HG02678 (cell line): ENCODE data around the gene FOXI1.
"Not testable (repeated sequence)": the region's sequence is repeated elsewhere in the genome, so short reads cannot be mapped to it uniquely, and the experiment has no call there.

Experiments
- ATAC-seq: cut with Tn5 transposase; IDR thresholded peaks from one replicate; pipeline ENCODE4 v1.9.1; 2021; ENCODE audit warnings: mild to moderate bottlenecking, moderate library complexity; ENCODE audit not compliant: unreplicated experiment

Gene FOXI1

GRCh38 chr5:170121321-170121720 is 15.6 kb downstream of the FOXI1 start:
- no peak for ATAC-seq

- ATAC-seq: no peak
Observed at GRCh38 chr5:170126061-170126460, 20.4 kb downstream of the FOXI1 start.

- no peak for ATAC-seq
Observed at GRCh38 chr5:170126626-170127025, 20.9 kb downstream of the FOXI1 start.

- no peak for ATAC-seq
Observed at GRCh38 chr5:170131235-170131634, 25.5 kb downstream of the FOXI1 start.

- no peak for ATAC-seq
Observed at GRCh38 chr5:170132269-170132975, 26.7 kb downstream of the FOXI1 start.

GRCh38 chr5:170132976-170133448 is 27.3 kb downstream of the FOXI1 start:
- ATAC-seq: no peak

GRCh38 chr5:170135796-170136490 is 30.2 kb downstream of the FOXI1 start:
- no peak for ATAC-seq

GRCh38 chr5:170136506-170136905 is 30.8 kb downstream of the FOXI1 start:
- no peak for ATAC-seq

GRCh38 chr5:170137694-170138214 is 32.1 kb downstream of the FOXI1 start:
- ATAC-seq: no peak

- no peak for ATAC-seq
Observed at GRCh38 chr5:170138273-170138672, 32.6 kb downstream of the FOXI1 start.

GRCh38 chr5:170139786-170140335 is 34.2 kb downstream of the FOXI1 start:
- ATAC-seq: no peak

GRCh38 chr5:170141196-170141595 is 35.5 kb downstream of the FOXI1 start:
- ATAC-seq: not testable (repeated sequence)

GRCh38 chr5:170141636-170142035 is 35.9 kb downstream of the FOXI1 start:
- no peak for ATAC-seq

- no peak for ATAC-seq
Observed at GRCh38 chr5:170142196-170142595, 36.5 kb downstream of the FOXI1 start.

GRCh38 chr5:170143091-170143490 is 37.4 kb downstream of the FOXI1 start:
- no peak for ATAC-seq

- ATAC-seq: no peak
Observed at GRCh38 chr5:170143710-170144109, 38.0 kb downstream of the FOXI1 start.

- ATAC-seq: no peak
Observed at GRCh38 chr5:170144286-170145023, 38.8 kb downstream of the FOXI1 start.

- ATAC-seq: no peak
Observed at GRCh38 chr5:170145462-170145861, 39.8 kb downstream of the FOXI1 start.

- no peak for ATAC-seq
Observed at GRCh38 chr5:170147051-170147752, 41.5 kb downstream of the FOXI1 start.

- no peak for ATAC-seq
Observed at GRCh38 chr5:170147753-170148264, 42.1 kb downstream of the FOXI1 start.
